Left colon (tissue), 2 donors: Measurements from ENCODE around the gene SETBP1. TPM values are rescaled to one million over a fixed set of nuclear protein-coding genes. Genes with fewer than 3 reads are reported as not detected.
A peak's percentile ranks its signal among the peaks of the same experiment; 100 is the strongest.

Source experiments
- ATAC-seq: fragments of 200-7000 bp; cut with Tn5 transposase; one replicate; pipeline ENCODE4 v1.9.1; 2020; ENCODE audit warnings: mild to moderate bottlenecking, moderate library complexity
- DNase-seq, 2 donors: peaks; one replicate each; pipeline ENCODE4 v3.0.0-alpha.2; 2020
- intact Hi-C, 2 donors: fragments of 100-400 bp; cut with DNase I in 1 of 2; cut with micrococcal nuclease in 1 of 2; formaldehyde crosslinking; loops; one replicate each; pipeline versions ENCODE4 v1.11.2 to v1.14.0; 2022; cut with DNase I, micrococcal nuclease
- total RNA-seq, 2 donors: library from RNA; stranded (reverse); fragmentation: NEBNext Ultra II Directional; extraction: Animal tissue kit (Norgen Biotek cat#: 25700); gene quantifications; one replicate each; pipeline ENCODE4 v1.2.1, GENCODE V29; 2021
- donor health status: DM: no; HTN: no; CAD: no.
- donor health status: DM: yes; HTN: yes; CAD: no.

Gene SETBP1
- total RNA-seq, 2 donors from 2014 or later: 10.2 to 21.2 TPM

- ATAC-seq: no peak
- intact Hi-C loops: no loop called here
These were observed 179.2 kb downstream of the SETBP1 start for GRCh38 chr18:44859751-44860439.

GRCh38 chr18:44862112-44862511, 181.4 kb downstream of the SETBP1 start:
- DNase-seq (no peak), ATAC-seq (no peak)
- intact Hi-C loops: no loop called here

More at GRCh38 chr18:44859751-44860439, 179.2 kb downstream of the SETBP1 start:
- DNase-seq: no peak

GRCh38 chr18:44866103-44866502, 185.4 kb downstream of the SETBP1 start:
- DNase-seq: no peak
- intact Hi-C loops: no loop called here
- no peak for ATAC-seq

GRCh38 chr18:44869533-44869932, 188.8 kb downstream of the SETBP1 start:
- intact Hi-C loops: no loop called here
- no peak for DNase-seq
- ATAC-seq: no peak

GRCh38 chr18:44870631-44871502, 190.2 kb downstream of the SETBP1 start:
- intact Hi-C loops: no loop called here
- no peak for ATAC-seq
- DNase-seq: no peak

GRCh38 chr18:44871771-44872170, 191.1 kb downstream of the SETBP1 start:
- DNase-seq (no peak), ATAC-seq (no peak)
- intact Hi-C loops: no loop called here

- no peak for ATAC-seq
- intact Hi-C loops: no loop called here
- DNase-seq: no peak
These were observed 195.3 kb downstream of the SETBP1 start for GRCh38 chr18:44876024-44876423.

GRCh38 chr18:44876755-44877154, 196.1 kb downstream of the SETBP1 start:
- intact Hi-C loops: no loop called here
- no peak for DNase-seq
- no peak for ATAC-seq

- DNase-seq (no peak), ATAC-seq (no peak)
- intact Hi-C loops: no loop called here
These were observed 197.6 kb downstream of the SETBP1 start for GRCh38 chr18:44878335-44878734.

- DNase-seq (no peak), ATAC-seq (no peak)
- intact Hi-C loops: no loop called here
These were observed 199.5 kb downstream of the SETBP1 start for GRCh38 chr18:44880170-44880569.

GRCh38 chr18:44881461-44882162, 200.9 kb downstream of the SETBP1 start:
- no peak for DNase-seq
- intact Hi-C loops: no loop called here
- no peak for ATAC-seq

- DNase-seq: no peak
- no peak for ATAC-seq
- intact Hi-C loops: no loop called here
These were observed 201.6 kb downstream of the SETBP1 start for GRCh38 chr18:44882163-44882868.

GRCh38 chr18:44883671-44884070, 203.0 kb downstream of the SETBP1 start:
- intact Hi-C loops: no loop called here
- ATAC-seq (no peak), DNase-seq (no peak)

GRCh38 chr18:44884431-44884830, 203.7 kb downstream of the SETBP1 start:
- no peak for ATAC-seq
- intact Hi-C loops: no loop called here
- DNase-seq: no peak

GRCh38 chr18:44885507-44885906, 204.8 kb downstream of the SETBP1 start:
- ATAC-seq: no peak

GRCh38 chr18:44887227-44887631, 206.5 kb downstream of the SETBP1 start:
- intact Hi-C loops: no loop called here
- ATAC-seq: peak; percentile 100

More at GRCh38 chr18:44885507-44885906, 204.8 kb downstream of the SETBP1 start:
- DNase-seq: no peak
- intact Hi-C loops: no loop called here

GRCh38 chr18:44889111-44889510, 208.4 kb downstream of the SETBP1 start:
- DNase-seq: no peak
- no peak for ATAC-seq
- intact Hi-C loops: no loop called here

More at GRCh38 chr18:44887227-44887631, 206.5 kb downstream of the SETBP1 start:
- DNase-seq: peak; percentile 29 to 51

- intact Hi-C loops: no loop called here
- DNase-seq (no peak), ATAC-seq (no peak)
These were observed 212.5 kb downstream of the SETBP1 start for GRCh38 chr18:44893045-44893706.
